Lung (tissue), 12 donors: ENCODE results near the gene ACSS2. TPM values are rescaled to one million over a fixed set of nuclear protein-coding genes. Genes with fewer than 3 reads are reported as not detected.
A peak's percentile ranks its signal among the peaks of the same experiment; 100 is the strongest.

Experiments
- ATAC-seq: fragments of 200-7000 bp; cut with Tn5 transposase; one replicate; pipeline ENCODE4 v1.9.1; 2020; ENCODE audit warnings: moderate number of reproducible peaks; ENCODE audit not compliant: insufficient read depth, low FRiP score
- DNase-seq, 3 donors: peaks; one replicate each; pipeline ENCODE4 v3.0.0-alpha.2; 2013 to 2017
- H3K27ac ChIP-seq, 2 donors: one replicate each; pipeline ENCODE4 v1.5.1; 2013; ENCODE audit warnings: mild to moderate bottlenecking in 2 of 2, moderate library complexity in 2 of 2, control low read depth in 1 of 2, inconsistent platforms in 1 of 2, low read depth in 1 of 2, low read length in 1 of 2
- H3K27me3 ChIP-seq, 3 donors: one replicate each; pipeline ENCODE4 v1.5.1; 2013; ENCODE audit warnings: low read length in 2 of 3; ENCODE audit not compliant: control insufficient read depth in 3 of 3, insufficient read depth in 3 of 3
- H3K36me3 ChIP-seq, 4 donors: one replicate each; pipeline ENCODE4 v1.5.1; 2013; ENCODE audit warnings: low read length in 4 of 4, mild to moderate bottlenecking in 1 of 4, moderate library complexity in 1 of 4; ENCODE audit not compliant: control insufficient read depth in 4 of 4, insufficient read depth in 4 of 4
- H3K4me1 ChIP-seq, 5 donors: one replicate each; pipeline ENCODE4 v1.5.1; 2013; ENCODE audit warnings: low read length in 5 of 5, mild to moderate bottlenecking in 2 of 5, moderate library complexity in 1 of 5; ENCODE audit not compliant: control insufficient read depth in 5 of 5, insufficient read depth in 5 of 5
- H3K4me3 ChIP-seq: one replicate; pipeline ENCODE4 v1.5.1; 2013; ENCODE audit warnings: mild to moderate bottlenecking, control low read depth, moderate library complexity
- H3K9ac ChIP-seq, 2 donors: one replicate each; pipeline ENCODE4 v1.5.1; 2013; ENCODE audit warnings: low read length in 2 of 2, control low read depth in 1 of 2; ENCODE audit not compliant: insufficient read depth in 1 of 2
- H3K9me3 ChIP-seq, 4 donors: one replicate each; pipeline ENCODE4 v1.5.1; 2013; ENCODE audit warnings: low read length in 3 of 4, mild to moderate bottlenecking in 1 of 4, moderate library complexity in 1 of 4; ENCODE audit not compliant: control insufficient read depth in 4 of 4, insufficient read depth in 3 of 4
- WGBS, 2 donors: extraction: QIAGEN DNeasy Blood & Tissue Kit; methylation state at CpG; one replicate each; pipeline ENCODE4 v1.1.7; 2013; 5-methylcytosine and 5-hydroxymethylcytosine counted together
- polyA plus RNA-seq, 2 donors: library from polyadenylated mRNA; stranded (reverse); fragments of 200-250 nt; gene quantifications; one replicate each; pipeline ENCODE4 v1.2.1, GENCODE V29; 2013
- total RNA-seq, 2 donors: library from RNA; depleted of rRNA in 1 of 2; stranded (reverse); fragments of >200 nt in 1 of 2; gene quantifications; one replicate each; pipeline ENCODE4 v1.2.1, GENCODE V29; 2014 to 2021
- TF ChIP-seq, protein P1 (sequence below): IDR thresholded peaks from 2 replicates; pipeline ENCODE4 v1.5.1; 2012; ENCODE audit warnings: mild to moderate bottlenecking; ENCODE audit errors: control extremely low read depth, extremely low read depth
- donor health status: control.
- donor health status: control.
- donor health status: Bipolar disorder and iron deficiency.
- donor health status: healthy.
- donor health status: DM: yes; HTN: yes; CAD: no.

Gene ACSS2
- total and polyA plus RNA-seq, 4 donors, result 69.7 to 300 (median 161) TPM

DNA sequence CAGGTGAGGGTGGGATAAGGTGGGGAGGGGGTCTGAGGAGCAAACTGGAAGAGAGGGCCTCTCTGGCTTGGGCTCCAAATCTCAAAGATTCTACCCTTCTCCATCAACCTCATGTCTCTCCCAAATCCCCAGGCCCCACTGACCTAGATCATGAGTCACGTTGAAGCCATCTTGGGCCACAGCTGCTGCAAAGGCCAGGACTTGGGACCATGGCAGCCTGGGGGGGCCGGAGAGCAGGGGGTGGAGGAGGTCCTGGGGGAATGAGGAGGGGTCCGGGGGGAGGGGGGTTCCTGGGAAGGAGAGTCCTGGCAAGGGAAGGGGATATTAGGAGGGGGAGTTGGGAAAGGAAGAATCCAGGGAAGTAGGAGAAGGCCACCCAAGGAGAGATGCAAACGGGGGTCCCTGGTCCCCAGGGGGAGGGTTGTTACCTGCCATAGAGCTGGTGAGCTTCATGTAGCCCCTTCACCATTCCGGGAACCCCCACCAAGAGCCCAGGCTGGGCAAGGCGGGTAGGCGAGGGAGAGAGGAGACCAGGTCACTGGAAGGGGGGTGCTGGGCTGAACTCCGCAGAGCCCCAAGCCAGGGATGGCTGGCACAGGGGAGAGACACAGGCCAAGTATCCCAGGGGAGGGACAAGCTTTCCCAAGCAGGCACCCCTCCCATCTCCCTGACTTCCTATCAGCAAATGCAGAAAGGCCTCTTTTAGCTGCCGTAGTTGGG is 16.4 kb upstream of the ACSS2 start:
- Histone ChIP-seq H3K4me1 (peaks cover 0 to 5% (median 0%) of the 10 kb centered on the region in 5 donors), H3K9me3 (no peaks in the 10 kb centered on the region), H3K36me3 (peaks cover 4 to 13% (median 6%) of the 10 kb centered on the region in 4 donors), H3K27me3 (no peaks in the 10 kb centered on the region), H3K4me3 (no peak overlapping the region), H3K27ac (no peak overlapping the region), H3K9ac (no peak overlapping the region)
- DNase-seq, result no peak
- no peak for ATAC-seq
- WGBS, 2 donors, result 94 to 95% methylated on average over 9 of the region's 9 CpGs
- TF ChIP-seq, protein P1, sequence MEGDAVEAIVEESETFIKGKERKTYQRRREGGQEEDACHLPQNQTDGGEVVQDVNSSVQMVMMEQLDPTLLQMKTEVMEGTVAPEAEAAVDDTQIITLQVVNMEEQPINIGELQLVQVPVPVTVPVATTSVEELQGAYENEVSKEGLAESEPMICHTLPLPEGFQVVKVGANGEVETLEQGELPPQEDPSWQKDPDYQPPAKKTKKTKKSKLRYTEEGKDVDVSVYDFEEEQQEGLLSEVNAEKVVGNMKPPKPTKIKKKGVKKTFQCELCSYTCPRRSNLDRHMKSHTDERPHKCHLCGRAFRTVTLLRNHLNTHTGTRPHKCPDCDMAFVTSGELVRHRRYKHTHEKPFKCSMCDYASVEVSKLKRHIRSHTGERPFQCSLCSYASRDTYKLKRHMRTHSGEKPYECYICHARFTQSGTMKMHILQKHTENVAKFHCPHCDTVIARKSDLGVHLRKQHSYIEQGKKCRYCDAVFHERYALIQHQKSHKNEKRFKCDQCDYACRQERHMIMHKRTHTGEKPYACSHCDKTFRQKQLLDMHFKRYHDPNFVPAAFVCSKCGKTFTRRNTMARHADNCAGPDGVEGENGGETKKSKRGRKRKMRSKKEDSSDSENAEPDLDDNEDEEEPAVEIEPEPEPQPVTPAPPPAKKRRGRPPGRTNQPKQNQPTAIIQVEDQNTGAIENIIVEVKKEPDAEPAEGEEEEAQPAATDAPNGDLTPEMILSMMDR, result no peak

DNA sequence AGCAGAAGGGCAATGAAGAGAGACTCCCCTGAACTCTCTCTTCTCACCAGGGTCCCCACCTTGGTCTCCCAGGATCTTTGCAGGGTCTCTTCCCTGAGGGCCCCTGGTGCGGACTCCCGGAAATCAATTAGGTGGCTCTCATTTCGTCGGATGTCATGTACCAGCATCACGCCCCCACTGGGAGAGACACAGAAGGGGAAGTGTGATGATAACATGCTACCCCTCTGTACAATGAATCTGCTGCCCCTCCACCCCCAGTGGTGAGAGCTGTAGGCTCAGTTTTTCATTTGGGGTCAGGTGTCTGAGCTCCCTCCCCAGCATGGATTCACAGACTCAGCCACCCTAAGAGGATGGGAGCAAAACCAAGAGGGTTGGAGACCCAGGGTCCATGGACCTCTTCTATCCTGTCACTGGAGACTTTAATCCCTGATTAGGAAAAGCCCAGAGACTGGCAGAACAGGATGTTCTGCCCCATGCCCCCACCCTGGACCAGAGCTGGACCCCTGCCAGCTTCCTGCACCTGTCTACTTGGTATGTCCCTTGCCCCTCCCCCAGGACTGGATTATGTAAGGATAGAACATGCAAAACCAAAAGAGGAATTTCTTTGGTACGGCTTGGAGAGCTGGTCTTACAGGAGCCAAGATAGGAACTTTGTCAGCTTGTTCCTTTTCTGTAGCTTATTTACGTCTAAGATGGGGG is 14.9 kb upstream of the ACSS2 start:
- TF ChIP-seq, protein P1, result no peak
- 72 to 75% methylated on average over 7 of the region's 7 CpGs for WGBS, 2 donors
- Histone ChIP-seq H3K27me3 (no peaks in the 10 kb centered on the region), H3K4me1 (peaks cover 0 to 5% (median 0%) of the 10 kb centered on the region in 5 donors), H3K36me3 (peaks cover 4 to 9% (median 5%) of the 10 kb centered on the region in 4 donors), H3K9me3 (no peaks in the 10 kb centered on the region), H3K27ac (no peak overlapping the region), H3K4me3 (no peak overlapping the region), H3K9ac (no peak overlapping the region)
- peak; percentile 30 to 59 (median 49) for DNase-seq
- no peak for ATAC-seq

DNA sequence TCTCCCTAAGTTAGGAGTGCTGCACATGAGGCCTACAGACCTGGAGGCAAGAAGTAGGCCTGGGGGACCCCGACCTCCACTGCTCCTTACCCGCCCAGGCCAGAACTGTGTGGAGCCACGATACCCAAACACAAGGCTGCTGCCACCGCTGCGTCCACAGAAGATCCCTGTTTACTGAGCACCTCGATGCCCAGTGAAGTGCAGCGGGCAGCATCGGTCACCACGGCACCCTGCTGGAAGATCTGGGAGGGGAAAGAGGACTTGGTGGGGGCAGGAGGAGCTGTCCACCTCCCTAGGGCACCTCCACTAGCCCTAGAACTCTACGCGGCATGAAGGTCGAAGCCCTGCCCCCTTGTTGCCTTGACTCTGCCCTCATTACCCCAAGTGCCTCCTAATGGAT is 13.7 kb upstream of the ACSS2 start:
- peaks cover 4 to 6% (median 4%) of the 10 kb centered on the region in 4 donors for H3K36me3 ChIP-seq
- 92 to 96% methylated on average over 12 of the region's 12 CpGs for WGBS, 2 donors

More for the DNA sequence above, 13.7 kb upstream of the ACSS2 start:
- H3K9me3 ChIP-seq, result no peaks in the 10 kb centered on the region
- H3K27me3 ChIP-seq, result no peaks in the 10 kb centered on the region
- H3K27ac ChIP-seq, result no peak overlapping the region
- H3K9ac ChIP-seq, result no peak overlapping the region
- no peak overlapping the region for H3K4me3 ChIP-seq
- H3K4me1 ChIP-seq, result peaks cover 0 to 5% (median 0%) of the 10 kb centered on the region in 5 donors
- no peak for ATAC-seq
- TF ChIP-seq, protein P1, result no peak
- DNase-seq, result no peak
